Testis (tissue), 2 donors: Measurements from ENCODE around the gene FGF4.

ENCODE experiments used
- CTCF ChIP-seq, 3 experiments: fragments of 450-650 bp in 2 of 3; fragments of 200-600 bp in 1 of 3; sonication (generic) in 1 of 3; IDR thresholded peaks; one replicate each; pipeline ENCODE4 v1.5.1; 2016 to 2019; ENCODE audit warnings: antibody characterized with exemption in 3 of 3, mild to moderate bottlenecking in 2 of 3, moderate library complexity in 1 of 3
- POLR2A ChIP-seq: fragments of 450-650 bp; IDR thresholded peaks from one replicate; pipeline ENCODE4 v1.6.1; 2017; ENCODE audit warnings: antibody characterized with exemption, mild to moderate bottlenecking, moderate library complexity

- TF ChIP-seq CTCF (IDR thresholded peaks at IDR 0.05) (no peak), POLR2A (no peak)
Measured at GRCh38 chr11:69765498-69765995, 9.6 kb downstream of the FGF4 start.
